Stimulated activated CD4-positive, alpha-beta T cell treated with anti-CD3 and anti-CD28 coated beads, TNF-alpha, amount 100 ng/mL, for 24 hours (primary cell): ENCODE data around the gene SLC25A36.
A peak's percentile ranks its signal among the peaks of the same experiment; 100 is the strongest.

Experiments
- DNase-seq, 3 experiments: peaks; one replicate each; pipeline ENCODE4 v3.0.0-alpha.2; 2020; ENCODE audit warnings: low read depth in 3 of 3

Gene SLC25A36, protein sequence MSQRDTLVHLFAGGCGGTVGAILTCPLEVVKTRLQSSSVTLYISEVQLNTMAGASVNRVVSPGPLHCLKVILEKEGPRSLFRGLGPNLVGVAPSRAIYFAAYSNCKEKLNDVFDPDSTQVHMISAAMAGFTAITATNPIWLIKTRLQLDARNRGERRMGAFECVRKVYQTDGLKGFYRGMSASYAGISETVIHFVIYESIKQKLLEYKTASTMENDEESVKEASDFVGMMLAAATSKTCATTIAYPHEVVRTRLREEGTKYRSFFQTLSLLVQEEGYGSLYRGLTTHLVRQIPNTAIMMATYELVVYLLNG

DNA sequence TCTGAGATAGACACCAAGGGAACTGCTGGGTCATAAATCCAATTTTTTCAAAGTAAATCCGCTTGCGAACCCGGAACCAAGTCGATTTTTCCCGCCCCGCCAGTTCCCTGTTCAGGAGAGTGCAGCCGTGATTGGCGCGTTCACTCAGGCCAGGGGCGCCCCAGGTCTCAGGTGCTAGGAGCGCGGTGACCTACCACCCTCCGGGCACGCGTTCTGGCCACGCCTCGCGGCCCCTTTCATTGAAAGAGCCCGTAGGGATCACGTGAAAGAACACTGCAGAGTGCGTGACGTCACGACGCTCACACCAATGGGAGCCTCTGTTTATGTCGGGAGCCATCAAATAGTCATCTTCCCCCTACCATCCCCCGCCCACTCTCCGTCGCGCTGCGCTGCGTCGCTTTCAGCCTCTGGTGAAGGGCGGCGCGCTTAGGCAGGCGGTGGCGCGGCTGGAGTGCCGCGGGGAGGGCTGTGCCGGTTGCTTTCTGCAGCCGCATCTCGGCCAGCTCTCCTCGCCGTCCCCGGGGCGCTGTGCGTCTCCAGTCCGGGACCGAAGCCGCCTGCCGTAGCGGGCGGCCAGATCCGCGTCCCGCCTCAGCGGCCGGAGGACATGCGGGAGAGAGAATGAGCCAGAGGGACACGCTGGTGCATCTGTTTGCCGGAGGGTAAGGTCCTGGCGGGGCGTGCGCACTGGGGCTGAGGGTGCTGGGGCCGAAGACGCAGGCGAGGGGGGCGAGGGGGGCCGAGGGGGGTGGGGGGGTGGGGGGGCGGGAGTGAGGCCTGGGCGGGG lies at the start of gene SLC25A36:
TSS of gene SLC25A36 (plus strand) at position 403 of the 787 bp plus-strand sequence. CDS start at position 622, 219 bp downstream.
- DNase-seq, result peak; percentile 92 to 95 (median 94)

DNA sequence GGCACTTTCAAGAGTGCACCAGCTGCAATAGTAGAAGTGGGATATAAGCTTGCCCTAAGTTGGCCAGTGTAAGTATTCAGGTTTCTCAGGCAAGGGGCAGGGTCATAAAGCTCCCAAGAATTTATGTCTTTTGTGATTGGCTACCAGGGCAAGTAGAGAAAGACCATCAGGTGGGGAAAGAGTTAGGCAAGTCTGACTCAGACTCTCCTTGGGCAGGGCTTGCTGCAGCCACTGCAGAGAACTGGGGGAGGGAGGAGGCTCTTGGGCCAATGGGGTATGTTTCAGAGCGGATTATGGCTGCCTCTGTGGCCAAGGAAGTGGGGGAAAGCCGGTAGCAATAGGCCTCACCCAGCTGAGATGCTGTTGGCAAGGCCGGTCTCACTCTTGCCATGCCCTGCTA lies 44.6 kb upstream of the SLC25A36 start:
- DNase-seq, result no peak

DNA sequence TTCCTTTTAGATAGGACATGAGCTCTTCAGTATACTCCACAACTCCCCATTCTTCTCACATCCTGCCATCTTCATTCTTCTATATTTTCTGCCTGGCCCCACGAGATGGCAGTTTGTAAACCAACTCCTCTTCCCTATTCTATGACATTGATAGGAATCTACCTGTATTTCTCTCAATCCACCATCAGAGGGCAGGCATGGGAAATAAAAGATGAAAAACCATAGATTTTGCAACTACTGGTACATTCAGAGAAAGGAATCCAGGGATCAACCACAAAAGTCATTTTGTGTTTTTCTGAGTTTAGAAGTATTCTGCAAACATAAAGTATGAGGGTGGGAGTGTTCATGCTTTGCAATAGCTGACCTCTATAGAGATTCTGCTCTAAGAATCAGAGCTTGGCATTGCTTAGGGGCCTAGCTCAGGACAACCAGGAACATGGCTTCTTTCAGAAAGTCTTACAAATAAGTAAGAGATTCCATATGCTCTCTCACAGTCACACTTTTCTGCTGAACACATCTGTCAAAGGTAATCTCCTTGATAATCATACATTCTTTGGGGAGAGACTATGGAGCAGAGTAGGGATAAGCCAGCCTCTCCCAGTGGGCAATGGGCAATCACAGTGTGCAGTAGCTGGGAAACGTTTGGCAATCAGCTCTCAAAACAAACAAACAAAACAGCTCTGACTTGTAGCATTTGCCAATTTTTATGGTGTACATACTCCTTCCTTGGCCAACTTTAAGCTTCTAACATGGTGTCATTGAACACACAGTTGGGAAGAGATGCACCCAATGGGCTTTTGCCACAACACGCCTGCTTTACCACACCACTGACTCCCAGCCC lies 43.1 kb upstream of the SLC25A36 start:
- DNase-seq, result no peak

DNA sequence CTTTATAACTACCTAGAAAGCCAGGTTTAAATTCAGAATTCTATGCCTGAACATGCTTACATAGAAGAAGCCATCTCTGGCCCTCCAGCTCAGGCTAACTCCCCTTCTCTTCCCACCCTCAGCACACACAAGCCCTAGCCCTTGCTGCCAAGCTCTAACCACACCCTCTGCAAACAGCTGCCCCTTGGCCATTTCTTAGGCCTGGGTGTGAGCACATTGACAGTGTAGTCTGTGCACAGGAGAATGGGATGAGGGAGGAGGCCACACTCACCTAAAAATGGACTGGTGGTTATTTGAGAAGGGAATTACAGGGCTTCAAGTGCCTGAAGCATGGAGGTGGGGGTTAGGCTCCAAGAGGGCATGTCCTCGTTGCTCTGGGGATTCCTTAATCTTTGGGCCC lies 42.3 kb upstream of the SLC25A36 start:
- no peak for DNase-seq

DNA sequence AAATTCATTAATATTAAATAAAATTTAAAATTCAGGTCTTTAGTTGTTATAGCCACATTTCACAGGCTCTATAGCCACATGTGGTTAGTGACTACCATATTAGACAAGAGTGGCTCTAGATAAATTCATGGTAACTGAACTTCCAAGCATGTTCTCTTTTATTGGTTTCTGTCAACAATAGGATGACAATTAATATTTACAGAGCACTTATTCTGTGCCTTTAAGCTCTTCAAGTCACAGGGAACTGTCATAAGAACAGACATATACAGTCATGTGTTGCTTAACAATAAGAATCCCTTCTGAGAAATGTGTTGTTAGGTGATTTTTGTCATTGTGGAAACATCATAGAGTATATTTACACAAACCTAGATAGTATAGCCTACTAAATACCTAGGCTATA lies 38.8 kb upstream of the SLC25A36 start:
- DNase-seq, result no peak

DNA sequence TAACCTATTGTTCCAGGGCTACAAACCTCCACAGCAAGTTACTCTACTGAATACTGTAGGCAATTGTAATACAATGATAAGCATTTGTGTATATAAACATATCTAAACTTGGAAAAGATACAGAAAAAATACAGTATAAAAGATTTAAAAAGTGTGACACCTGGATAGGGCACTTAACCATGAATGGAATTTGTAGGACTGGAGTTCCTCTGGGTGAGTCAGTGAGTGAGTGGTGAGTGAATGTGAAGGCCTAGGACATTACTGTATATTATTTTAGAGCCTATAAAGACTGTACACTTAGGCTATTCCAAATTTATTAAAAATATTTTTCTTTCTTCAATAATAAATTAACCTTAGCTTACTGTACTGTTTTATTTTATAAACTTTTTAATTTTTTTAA lies 38.4 kb upstream of the SLC25A36 start:
- no peak for DNase-seq

DNA sequence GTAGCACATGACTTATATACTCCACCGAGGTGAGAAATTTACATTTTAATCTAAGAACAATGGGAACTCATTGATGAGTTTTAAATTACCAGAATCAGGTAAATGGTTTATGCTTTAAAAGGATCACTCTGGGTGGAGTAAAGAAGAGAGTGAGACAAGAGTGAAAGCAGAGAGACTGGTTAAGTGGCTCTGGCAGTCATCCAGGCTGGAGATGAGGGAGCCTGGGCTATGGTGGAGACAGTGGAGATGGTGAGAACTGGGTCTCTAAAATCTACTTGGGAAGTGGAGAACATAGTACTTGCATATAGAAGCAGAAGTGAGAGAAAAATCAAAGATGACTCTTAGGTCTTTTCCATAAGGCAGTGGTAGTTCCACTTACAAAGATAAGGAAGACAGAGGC lies 37.1 kb upstream of the SLC25A36 start:
- no peak for DNase-seq

DNA sequence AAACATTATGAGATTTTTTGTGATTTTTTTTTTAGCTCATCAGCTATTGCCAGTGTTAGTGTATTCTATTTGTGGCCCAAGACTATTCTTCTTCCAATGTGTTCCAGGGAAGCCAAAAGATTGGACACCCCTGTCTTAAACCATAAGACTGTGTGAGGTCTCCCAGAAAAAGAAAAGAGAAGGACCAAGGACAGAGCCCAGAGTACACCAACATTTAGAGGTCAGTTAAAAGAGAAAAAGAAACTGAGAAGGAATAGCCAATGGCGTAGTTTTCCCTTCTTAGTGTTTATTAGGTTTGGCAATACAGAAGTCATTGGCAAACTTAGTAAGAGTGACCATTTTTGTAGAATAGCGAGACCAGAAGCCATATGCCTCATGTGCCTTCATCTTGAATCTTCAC lies 36.1 kb upstream of the SLC25A36 start:
- no peak for DNase-seq

DNA sequence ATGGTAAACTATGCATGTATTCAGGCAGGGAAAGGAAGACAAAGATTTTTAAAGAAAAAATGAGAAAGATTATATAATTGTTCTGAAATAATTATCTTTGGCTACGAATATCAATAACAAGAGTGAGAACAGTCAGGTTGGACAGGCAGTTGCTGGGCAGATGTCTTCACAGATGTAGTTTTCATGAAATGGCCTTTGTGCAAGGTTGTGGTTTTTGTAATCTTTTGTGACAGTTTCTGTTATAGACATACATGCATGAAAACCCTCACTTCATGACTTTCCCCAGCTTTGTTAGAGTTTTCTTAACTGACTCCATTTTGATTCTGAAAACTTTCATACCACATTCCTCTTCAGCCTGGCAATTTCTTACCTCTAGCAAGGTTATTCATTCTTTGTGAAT lies 34.9 kb upstream of the SLC25A36 start:
- DNase-seq, result no peak

DNA sequence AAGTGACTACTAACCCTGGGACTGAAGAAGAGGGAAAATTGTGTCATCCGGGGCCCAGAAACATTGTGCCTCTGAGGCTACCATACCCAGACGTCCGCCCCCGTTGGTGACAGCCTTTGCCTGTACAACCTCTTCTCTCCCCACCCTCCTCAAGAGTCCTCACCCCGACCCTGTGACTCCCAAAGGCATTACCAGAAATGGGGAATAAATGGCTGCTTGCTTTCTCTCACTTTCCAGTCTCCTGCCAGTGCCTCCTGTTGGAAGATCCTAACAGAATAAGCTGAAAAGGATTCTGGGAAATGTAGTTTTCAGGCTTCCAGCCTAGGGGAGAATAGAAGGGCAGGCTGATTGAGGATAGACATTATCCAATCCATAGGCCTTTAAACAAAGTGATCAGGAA lies 30.8 kb upstream of the SLC25A36 start:
- no peak for DNase-seq

DNA sequence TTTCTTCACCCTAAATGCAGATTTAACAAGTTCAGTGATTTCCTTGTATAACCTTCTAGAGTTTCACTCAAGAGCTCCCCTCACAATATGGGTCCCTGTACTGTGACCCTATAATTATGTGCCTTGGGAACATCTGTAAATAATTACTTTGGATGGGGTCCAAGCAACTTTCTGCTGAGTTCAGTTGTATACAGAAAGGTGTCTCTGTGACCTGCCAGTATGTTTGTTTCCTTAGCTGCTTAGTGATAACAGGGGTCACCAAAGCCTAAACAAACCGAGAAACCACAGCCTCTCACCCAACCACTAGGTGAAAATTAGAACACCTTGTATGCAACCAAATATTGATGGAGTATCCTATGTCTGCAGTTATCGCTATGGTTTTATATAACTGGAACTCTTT lies 29.8 kb upstream of the SLC25A36 start:
- no peak for DNase-seq

DNA sequence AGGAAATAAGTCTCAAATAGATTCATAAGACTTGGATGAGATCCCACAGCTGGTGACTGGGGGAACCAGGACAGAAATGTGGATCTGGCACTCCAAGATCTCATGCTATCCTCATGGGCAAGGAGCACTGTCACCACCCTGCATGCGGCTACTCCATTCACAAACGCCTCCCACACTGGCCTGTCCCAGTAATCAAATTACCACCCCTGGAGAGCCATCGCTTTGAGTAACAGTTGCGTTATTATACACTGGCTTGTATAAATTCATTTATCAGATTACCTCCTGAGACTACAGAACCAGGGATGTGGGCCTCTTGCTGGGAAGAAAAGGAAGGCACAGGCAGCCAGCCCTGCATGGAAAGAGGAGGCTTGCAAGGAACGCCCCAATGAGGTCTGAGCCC lies 27.9 kb upstream of the SLC25A36 start:
- DNase-seq, result no peak

DNA sequence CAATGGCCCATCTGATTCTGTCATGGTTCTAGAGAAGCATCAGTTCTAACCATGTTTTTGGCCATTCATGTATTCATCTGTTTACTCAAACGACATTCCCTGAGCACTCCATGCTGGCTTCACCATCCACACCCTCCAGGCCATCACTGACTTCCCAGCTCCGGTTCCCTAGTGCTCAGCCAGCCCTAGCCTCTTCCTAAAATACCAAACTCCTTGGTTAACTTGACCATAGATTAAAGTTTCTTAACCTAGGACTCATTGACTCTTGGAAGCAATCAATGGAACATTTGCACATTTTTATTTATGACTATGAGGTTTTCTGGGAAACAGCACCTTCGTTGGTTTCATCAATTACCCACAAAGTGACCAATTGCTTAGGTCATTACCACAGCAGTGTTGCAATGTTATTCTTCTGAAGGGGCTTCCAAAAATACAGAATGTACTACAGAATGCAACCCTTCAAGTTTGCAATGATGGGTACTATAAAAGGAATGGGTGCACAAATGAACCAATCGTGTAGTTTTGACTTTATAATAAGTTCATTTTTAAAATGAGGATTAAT lies 27.2 kb upstream of the SLC25A36 start:
- DNase-seq, result no peak

DNA sequence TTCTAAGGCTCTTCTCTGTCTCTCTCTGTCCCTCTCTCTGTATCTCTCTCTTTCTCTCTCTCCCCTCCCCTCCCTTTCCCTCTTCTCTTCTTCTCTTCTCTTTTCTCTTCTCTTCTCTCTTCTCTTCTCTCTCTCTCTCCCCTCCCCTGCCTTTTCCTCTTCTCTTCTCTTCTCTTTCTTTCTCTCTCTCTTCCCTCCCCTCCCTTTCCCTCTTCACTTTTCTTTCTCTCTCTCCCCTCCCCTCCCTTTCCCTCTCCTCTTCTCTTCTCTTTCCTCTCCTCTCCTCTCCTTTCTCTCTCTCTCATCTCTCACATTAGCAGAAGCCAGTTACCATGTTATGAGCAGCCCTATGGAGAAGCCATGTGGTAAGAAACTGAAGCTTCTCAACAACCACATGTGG lies 25.0 kb upstream of the SLC25A36 start:
- DNase-seq, result no peak

DNA sequence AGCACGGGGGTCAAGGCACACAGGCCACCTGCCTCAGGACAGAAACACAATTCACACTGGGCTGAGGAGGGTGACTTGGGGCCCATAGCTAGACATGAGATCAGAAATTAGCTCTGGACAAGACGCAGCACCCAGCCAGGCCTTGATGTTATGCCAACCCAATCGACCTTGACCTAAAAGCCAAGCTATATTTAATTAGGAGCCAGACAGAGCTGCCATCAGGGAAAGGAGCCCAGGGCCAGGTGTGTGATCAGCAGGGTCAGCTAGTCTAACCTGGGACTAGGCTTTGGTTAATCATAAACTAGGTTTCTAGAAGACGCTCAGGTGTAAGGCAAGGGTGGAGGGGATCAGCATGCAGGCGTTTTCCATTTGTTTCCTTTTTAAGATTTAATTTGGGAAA lies 23.9 kb upstream of the SLC25A36 start:
- DNase-seq, result no peak

DNA sequence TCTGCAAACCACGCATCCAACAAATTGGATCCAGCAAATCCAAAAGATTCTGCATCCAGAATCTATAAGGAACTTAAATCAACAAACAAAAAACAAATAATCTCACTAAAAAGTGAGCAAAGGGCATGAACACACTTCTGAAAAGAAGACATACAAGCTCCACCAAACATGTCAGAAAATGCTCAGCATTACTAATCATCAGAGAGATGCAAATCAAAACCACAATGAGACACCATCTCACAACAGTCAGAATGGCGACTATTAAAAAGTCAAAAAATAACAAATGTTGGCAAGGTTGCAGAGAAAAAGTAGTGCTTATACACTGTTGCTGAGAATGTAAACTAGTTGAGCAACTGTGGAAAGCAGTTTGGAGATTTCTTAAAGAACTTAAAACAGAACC lies 21.6 kb upstream of the SLC25A36 start:
- no peak for DNase-seq

DNA sequence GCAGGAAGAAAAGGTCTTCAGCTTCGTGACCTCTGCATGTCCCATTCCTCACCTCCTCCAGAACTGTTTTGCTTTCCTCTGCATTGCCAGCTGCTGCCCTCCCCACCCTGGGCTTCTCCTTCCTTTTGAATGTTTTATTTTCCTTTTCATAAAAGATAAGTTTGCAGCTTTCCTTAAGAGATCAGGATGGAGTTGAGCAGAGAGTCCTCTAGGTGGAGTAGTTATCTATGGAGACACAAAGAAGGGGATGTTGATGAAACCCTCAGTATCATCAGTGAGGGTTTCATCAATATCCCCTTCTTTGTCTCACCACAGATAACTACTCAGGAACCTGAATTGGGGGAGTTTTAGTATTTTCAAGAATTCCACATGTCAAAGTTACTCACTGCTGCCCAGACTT lies 19.0 kb upstream of the SLC25A36 start:
- no peak for DNase-seq

DNA sequence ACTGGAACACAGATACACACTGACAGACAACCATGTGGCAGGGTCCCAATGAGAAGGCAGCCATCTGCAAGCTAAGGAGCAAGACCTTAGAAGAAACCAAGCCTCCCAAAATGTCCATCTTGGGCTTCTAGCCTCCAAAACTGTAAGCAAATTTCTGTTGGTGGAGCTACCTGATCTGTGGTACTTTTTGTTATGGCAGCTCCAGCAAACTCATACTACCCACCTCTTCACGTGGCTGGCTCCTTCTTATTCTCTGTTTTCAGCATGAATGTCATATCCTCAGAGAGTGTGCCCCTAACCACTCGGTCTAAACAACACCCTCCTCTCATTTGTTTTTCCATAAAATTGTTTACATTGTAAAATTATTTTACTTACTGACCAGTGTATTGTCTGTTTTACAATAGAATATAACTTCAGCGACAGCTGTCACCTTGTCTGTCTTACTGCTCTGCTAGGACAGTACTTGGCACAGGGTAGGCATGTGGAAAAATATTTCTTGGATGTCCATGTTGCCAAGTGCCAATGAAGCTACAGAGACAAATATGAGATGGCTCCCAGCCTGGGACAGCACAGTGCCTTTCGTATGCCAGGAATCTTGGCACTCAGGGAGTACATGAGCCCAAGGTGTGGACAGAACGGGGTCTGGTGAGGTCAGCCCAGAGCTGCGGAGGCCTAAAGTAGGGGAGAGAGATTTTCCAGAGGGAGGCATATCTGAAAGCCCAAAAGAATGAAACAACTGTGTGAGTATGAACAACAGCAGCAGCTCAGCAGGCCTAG lies 17.4 kb upstream of the SLC25A36 start:
- DNase-seq, result no peak

DNA sequence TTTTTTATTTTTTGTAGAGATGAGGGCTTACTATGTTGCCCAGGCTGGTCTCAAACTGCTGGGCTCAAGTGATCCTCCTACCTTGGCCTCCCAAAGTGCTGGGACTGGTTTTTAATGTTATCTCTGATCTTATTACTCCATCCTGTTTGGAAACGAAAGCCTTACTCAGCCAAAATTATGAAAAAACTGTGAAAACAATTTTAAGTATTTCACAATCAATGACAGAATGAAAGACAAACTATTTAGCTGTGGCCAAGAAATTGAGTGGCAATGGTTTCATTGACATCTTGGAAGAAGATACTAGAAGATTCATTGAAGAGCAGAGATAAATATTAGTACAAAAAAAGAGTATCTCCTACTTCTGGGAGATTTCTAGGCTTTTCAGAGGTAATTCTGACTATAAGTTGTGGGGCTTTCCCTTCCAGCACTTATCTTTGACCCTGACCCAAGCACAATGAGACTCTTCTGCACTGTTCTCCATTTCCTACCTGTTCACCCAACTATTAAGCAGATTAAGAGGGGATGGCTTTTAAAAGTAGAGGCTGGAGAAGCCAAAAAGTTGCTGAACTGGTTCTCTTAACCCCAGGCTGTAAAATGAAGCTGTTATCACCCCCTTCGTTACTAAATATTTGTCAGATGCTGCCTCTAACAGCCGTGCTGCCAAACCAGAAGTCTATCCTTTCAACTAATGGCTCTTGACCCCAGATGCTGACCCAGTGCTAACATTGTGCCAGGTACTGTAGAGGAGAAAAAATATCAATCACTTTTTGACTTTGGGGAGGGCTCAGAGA lies 14.2 kb upstream of the SLC25A36 start:
- no peak for DNase-seq

DNA sequence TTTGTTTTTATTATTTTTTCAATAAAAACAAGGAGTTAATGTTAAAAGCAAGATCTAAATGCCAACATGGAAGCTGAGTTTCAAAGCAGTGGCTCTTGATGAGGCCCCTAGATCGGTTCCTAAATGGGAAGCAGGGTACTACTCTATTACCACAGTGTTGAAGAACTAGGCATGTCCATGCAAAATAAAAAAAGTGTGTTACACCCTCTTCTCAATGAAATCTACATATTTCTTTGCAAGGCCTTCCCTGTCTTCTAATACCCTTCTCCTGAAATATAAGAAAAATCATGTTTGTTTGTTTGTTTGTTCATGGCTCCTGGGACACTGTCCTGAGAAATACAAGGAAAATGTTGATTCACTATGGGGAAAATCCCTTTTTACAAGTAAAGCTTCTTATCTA lies 12.2 kb upstream of the SLC25A36 start:
- no peak for DNase-seq
